HG02840 (cell line): ENCODE measurements around the gene ATRX.
"Not testable (repeated sequence)": the region's sequence is repeated elsewhere in the genome, so short reads cannot be mapped to it uniquely, and the experiment has no call there.

Experiments
- ATAC-seq: cut with Tn5 transposase; IDR thresholded peaks from one replicate; pipeline ENCODE4 v1.9.1; 2021; ENCODE audit warnings: mild to moderate bottlenecking, moderate library complexity, moderate number of reproducible peaks; ENCODE audit not compliant: unreplicated experiment, low FRiP score

Gene ATRX, protein sequence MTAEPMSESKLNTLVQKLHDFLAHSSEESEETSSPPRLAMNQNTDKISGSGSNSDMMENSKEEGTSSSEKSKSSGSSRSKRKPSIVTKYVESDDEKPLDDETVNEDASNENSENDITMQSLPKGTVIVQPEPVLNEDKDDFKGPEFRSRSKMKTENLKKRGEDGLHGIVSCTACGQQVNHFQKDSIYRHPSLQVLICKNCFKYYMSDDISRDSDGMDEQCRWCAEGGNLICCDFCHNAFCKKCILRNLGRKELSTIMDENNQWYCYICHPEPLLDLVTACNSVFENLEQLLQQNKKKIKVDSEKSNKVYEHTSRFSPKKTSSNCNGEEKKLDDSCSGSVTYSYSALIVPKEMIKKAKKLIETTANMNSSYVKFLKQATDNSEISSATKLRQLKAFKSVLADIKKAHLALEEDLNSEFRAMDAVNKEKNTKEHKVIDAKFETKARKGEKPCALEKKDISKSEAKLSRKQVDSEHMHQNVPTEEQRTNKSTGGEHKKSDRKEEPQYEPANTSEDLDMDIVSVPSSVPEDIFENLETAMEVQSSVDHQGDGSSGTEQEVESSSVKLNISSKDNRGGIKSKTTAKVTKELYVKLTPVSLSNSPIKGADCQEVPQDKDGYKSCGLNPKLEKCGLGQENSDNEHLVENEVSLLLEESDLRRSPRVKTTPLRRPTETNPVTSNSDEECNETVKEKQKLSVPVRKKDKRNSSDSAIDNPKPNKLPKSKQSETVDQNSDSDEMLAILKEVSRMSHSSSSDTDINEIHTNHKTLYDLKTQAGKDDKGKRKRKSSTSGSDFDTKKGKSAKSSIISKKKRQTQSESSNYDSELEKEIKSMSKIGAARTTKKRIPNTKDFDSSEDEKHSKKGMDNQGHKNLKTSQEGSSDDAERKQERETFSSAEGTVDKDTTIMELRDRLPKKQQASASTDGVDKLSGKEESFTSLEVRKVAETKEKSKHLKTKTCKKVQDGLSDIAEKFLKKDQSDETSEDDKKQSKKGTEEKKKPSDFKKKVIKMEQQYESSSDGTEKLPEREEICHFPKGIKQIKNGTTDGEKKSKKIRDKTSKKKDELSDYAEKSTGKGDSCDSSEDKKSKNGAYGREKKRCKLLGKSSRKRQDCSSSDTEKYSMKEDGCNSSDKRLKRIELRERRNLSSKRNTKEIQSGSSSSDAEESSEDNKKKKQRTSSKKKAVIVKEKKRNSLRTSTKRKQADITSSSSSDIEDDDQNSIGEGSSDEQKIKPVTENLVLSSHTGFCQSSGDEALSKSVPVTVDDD (N-terminal part only)

DNA sequence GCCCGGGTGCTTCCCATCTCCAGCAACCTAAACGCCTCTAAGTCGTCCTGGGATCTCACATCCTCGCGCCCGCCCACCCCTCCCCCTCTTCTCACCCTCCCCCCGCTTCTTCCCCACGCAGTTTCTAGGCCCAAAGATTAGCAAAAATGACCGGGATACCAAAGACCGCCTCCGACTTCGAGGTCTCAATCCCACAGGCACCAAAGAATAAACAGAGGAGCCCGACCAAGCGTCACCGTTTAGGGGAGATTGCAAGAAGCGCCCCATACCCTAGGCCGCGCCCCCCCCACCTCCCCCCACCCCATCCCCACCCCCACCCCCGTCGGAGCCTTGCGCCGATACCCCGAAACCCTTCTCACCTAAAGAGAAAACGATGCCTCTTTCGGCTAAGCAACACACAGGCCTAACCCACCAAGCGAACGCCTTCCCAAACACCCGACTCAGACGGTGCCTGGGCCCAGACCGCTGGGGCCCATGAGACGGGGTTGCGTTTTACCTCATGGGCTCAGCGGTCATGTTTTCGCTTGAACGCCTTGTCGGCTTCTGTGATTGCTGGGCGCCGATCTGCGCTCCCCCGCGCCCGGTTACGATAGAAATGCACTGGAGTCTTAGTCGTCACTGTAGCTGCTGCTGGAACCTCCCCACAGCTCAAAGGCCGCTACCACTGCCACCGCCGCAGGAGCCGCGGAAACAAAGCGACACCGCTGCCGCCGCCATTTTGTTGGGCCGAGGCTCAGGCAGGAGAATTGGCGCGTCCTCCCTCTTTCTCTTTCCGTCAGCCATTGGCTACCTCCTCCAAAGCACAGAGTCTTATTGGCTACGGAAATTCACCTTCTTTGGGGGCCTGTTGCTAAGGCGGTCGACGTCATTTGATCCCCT lies at the start of gene ATRX:
TSS of gene ATRX (minus strand) at position 731 of the 879 bp plus-strand sequence. CDS start at position 516, 215 bp downstream.
- ATAC-seq = peak; percentile 97

DNA sequence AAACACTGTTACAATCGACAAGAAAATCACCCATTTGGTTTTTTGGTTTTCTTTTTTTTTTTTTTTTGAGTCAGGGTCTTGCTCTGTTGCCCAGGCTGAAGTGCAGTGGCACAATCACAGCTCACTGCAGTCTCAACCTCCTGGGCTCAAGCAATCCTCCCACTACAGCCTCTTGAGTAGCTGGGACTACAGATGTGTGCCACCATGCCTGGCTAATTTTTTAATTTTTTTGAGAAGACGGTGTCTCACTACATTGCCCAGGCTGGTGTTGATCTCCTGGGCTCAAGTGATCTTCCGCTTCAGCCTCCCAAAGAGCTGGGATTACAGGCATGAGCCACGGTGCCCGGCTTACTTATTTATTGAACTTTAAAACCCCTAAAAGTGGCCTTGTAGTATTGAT lies 45.5 kb upstream of the ATRX start:
- ATAC-seq = not testable (repeated sequence)

DNA sequence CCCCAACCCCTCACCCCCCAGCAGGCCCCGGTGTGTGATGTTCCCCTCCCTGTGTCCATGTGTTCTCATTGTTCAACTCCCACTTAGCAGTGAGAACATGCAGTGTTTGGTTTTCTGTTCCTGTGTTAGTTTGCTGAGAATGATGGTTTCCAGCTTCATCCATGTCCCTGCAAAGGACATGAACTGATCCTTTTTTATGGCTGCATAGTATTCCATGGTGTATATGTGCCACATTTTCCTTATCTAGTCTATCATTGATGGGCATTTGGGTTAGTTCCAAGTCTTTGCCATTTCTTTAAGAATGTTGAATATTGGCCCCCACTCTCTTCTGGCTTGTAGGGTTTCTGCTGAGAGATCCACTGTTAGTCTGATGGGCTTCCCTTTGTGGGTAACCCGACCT lies 36.0 kb upstream of the ATRX start:
- ATAC-seq = not testable (repeated sequence)

DNA sequence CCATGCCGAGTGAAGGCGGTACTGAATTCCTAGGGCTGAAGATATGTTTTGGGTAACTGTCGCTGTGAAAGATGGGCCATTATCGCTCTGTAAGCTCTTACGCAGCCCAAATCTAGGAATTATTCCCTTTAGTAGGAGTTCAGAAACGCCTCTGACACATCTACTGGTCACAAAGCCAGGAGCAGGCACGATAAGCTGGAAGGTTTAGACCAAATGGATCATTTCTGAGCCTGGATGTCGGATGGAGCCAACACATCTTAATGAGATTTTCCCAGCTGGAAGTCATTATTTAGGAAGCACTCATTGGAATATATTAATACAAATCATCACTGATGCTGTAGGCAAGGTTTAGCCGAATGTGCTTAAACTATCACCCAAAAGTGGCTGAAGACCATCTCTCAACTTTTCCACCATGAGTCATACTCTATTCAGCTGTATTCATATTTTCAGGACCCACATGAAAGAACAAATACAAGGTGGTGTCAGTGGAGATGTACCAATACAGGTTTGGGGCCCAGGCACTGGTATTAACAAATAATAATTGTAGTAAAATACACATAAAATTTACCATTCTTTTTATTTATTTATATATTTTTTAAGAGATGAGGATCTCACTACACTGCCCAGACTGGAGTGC lies 34.2 kb upstream of the ATRX start:
- no peak for ATAC-seq

DNA sequence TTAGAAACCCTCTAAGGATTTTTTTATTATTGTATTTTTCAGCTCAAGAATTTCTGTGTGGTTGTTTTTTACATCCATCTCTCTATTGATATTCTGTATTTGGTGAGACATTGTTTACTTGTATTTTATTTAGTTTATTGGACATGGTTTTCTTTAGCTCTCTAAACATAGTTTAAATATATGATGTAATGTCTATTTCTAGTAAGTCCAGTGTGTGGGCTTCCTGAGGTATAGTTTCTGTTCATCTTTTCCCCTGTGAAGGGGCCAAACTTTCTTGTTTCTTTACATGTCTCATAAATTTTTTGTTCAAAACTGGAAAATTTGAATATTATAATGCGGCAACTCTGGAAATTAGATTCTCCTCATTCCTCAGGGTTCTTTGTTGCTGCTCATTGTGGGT lies 28.2 kb upstream of the ATRX start:
- ATAC-seq = no peak

DNA sequence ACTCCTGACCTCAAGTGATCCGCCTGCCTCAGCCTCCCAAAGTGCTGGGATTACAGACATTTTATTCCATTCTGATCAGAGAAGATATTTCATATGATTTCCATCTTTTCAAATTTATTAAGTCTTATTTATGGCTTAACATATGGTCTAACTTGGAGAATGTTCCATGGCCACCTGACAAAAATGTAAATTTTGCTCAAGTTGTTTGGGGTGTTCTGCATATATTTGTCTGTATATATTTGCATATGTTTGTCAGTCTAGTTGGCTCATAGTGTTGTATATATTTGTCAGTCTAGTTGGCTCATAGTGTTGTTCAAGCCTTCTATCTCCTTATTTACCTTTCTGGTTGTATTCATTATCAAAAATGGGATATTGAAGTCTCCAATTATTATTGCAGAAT lies 16.2 kb upstream of the ATRX start:
- ATAC-seq = no peak

DNA sequence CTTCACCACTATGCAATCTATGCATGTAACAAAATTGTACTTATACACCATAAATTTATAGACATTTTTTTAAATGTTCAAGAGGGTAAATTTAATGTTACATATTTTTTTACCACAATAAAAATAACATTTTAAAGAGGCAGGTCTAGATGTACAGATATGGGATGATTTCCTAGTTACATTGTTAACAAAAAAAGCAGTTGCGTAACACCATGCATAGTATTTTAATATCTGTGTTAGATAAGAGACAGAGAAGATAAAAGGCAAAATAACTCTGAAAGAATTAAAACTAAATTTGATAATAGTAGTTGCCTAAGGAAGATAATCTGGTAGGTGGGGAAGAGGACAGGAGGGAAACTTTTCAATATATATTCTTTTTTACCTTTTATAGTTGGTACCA lies 9.1 kb upstream of the ATRX start:
- no peak for ATAC-seq

DNA sequence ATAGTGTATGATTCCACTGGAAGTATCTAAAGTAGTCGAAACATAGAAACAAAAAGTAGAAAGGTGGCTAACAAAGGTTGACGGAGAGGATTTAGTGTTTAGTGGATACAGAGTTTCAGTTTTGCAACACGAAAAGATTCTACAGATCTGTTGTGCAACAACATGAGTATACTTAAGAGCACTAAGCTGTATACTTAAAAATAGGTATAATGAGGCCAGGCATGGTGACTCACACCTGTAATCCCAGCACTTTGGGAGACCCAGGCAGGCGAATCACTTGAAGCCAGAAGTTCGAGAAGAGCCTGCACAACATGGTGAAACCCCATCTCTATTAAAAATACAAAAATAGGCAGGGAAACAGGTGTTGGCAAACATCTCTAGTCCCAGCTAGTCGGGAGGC lies 7.9 kb upstream of the ATRX start:
- ATAC-seq = no peak

DNA sequence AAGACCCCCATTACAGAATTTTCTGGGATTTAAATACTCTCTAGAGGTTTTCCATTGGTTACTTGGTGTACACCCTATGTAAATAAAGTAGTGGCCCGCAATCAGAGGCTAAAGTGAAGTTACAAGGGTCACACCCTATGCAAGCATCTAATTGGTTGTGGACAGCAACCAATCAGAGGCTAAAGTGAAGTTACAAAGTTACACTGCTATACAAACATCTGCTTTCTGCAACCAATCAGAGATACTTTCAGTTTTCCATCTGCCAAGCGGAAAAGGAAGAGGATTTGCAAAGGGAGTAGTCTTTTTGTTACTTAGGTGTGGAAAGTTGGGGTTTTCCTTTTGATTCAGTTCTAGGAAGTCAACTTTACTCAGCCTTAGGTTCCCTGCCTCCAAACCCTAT lies 2.0 kb upstream of the ATRX start:
- ATAC-seq = no peak

DNA sequence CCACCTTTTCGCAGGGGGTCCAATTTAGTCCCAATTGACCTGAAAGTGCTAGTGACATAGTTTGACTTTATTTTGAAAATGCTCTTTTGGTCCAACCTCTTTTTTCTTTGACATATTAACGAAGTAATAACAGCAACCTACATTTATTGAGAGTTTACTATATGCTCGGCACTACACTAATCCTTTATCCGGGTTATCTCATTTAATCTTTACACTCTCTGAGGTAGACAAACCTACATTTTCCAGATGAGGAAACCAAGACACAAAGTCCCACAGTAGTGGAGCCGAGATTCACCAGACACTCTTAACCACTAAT lies 307 bp upstream of the ATRX start:
- peak; percentile 15 for ATAC-seq

DNA sequence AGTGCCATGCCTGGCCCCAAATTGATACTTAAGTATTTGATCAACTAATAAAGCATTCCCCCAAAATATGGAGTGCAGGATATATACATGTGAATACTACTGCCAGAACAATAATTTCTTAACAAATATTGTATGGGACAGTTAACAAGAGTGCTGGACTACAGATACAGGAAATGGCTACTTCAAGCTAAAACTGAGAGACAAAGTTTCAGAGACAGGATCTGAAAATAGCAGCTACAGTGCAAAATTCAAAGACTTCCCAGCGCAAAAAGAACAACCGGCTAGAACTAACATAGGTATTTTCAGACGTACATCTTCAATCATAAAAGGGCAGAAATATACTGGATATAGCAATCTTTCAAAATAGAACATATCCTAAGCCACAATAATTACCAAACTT lies 6.3 kb downstream of the ATRX start:
- ATAC-seq = no peak

DNA sequence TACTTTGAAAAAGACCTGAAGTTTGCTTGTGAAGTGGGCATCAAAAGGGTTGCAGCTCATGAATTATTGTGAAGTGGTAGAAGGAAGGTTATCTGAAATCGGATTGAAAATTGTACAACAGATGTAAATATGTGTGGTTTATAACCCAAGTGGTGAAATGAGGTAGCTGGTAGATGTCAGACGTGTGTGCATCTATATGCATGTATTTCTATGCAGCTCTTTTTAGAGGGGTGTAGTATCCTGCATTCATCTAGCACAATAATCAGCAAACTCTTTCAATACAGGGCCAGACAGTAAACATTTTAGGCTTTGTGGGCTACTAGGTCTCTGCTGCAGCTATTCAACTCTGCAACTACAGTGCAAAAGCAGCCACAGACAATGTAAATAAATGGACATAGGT lies 9.4 kb downstream of the ATRX start:
- no peak for ATAC-seq

DNA sequence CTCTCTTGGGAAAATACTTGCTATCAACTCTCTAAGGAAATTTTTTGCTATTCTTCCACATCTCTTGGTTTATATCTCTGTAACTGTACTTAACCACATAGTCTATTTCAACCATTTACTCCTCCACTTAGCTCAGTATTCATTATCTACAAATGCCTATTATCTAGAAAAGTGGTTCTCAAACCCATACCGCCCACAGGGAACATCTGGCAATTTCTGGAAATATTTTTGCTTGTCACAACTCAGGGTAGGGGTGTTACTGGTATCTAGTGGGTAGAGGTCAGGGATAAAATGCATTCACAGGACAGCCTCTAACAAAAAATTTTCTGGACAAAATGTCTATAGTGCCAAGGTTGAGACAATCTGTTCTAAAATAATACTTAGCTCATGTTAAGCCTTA lies 14.4 kb downstream of the ATRX start:
- ATAC-seq = no peak

DNA sequence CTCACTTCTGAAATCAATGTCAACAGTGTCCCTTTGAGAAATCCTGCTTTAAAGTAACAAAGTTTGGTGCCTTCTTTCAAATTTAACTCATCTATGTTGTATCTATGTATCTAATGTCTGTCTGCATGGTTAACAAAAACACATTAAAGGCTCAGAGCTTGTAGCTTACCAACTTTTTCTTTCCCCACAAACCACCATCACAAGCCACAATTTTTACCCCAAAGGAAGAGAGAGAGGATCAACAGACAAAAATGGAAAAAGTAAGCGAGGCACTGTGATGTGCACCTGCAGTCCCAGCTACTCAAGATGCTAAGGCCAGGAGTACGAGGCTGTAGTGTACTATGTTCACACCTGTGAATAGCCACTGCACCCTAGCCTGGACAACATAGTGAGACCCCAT lies 17.2 kb downstream of the ATRX start:
- ATAC-seq = no peak

DNA sequence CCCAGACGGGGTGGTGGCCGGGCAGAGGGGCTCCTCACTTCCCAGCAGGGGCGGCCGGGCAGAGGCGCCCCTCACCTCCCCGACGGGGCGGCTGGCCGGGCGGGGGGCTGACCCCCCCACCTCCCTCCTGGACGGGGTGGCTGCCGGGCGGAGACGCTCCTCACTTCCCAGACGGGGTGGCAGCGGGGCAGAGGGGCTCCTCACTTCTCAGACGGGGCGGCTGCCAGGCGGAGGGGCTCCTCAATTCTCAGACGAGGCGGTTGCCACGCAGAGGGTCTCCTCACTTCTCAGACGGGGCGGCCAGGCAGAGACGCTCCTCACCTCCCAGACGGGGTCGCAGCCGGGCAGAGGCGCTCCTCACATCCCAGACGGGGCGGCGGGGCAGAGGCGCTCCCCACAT lies 19.8 kb downstream of the ATRX start:
- ATAC-seq = not testable (repeated sequence)

DNA sequence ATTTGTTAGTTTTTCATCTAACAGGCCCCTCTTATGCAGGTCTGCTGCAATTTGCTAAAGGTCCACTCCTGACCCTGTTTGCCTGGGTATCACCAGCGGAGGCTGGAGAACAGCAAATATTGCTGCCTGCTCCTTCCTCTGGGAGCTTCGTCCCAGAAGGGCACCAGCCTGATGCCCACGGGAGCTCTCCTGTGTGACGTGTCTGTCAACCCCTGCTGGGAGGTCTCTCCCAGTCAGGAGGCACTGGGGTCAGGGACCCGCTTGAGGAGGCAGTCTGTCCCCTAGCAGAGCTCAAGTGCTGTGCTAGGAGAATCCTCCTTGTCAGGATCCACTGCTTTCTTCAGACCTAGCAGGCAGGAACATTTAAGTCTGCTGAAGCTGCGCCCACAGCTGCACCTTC lies 30.5 kb downstream of the ATRX start:
- ATAC-seq = no peak

DNA sequence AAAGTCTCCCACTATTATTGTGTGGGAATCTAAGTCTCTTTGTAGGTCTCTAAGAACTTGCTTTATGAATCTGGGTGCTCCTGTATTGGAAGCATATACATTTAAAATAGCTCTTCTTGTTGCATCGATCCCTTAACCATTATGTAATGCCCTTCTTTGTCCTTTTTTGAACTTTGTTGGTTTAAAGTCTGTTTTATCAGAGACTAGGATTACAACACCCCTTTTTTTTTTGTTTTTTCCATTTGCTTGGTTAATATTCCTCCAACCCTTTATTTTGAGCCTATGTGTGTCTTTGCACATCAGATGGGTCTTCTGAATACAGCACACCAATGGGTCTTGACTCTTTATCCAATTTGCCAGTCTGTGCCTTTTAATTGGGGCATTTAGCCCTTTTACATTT lies 32.1 kb downstream of the ATRX start:
- ATAC-seq = not testable (repeated sequence)

DNA sequence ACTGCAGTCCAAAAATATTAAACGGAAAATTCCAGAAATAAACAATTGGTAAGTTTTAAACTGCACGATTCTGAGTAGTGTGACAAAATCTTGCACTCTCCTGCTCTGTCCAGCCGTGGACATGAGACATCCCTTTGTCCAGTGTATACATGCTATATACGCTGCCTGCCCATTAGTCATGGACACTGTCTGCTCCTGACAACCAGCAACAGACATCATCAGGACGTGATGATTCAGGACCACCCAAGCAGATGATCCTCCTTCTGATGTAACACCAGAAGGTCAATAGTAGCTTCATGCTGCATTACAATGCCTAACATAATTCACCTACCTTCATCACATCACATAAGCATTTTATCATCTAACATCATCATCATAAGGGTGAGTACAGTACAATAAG lies 36.3 kb downstream of the ATRX start:
- no peak for ATAC-seq

DNA sequence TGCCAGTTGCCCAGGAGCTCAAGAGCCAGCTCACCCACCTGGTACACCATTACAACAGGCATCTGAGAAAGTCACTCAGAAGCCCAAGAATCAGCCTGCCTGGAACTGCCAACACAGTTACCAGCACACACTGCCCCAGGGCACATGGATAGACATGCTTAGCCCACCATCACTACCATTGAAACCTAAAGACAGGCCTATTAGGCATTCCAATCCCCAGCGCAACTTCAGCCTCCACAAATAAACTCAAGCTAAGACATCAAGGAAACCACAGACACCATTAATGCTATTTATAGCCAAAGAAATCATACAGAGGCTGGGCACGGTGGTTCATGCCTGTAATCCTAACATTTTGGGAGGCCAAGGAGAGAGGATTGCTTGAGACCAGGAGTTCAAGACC lies 42.3 kb downstream of the ATRX start:
- no peak for ATAC-seq
